SU-DHL-6 (cell line): ENCODE data around the gene ABHD16A.

ENCODE experiments used
- H2AFZ ChIP-seq: fragments of 200-600 bp; sonication (generic); 2 replicates; pipeline ENCODE4 v1.6.1; 2014; ENCODE audit warnings: low read depth, mild to moderate bottlenecking, moderate library complexity, mixed read lengths, antibody characterized with exemption, low read length; ENCODE audit not compliant: severe bottlenecking
- H3F3A ChIP-seq: fragments of 200-600 bp; shearing (Covaris generic); 2 replicates; pipeline ENCODE4 v1.6.0; 2016; ENCODE audit warnings: antibody characterized with exemption, mild to moderate bottlenecking; ENCODE audit not compliant: insufficient read depth
- H3K27ac ChIP-seq: fragments of 200-600 bp; sonication (generic); 2 replicates; pipeline ENCODE4 v1.5.1; 2016; ENCODE audit warnings: low read depth, mild to moderate bottlenecking, low read length, moderate library complexity, mixed read lengths
- H3K27me3 ChIP-seq: fragments of 200-600 bp; sonication (generic), shearing (Covaris generic); 2 replicates; pipeline ENCODE4 v1.6.0; 2014; ENCODE audit warnings: mild to moderate bottlenecking, low read length
- H3K36me3 ChIP-seq: fragments of 200-600 bp; sonication (generic); 2 replicates; pipeline ENCODE4 v1.6.1; 2014; ENCODE audit warnings: mild to moderate bottlenecking, low read length, mixed read lengths
- H3K4me2 ChIP-seq: fragments of 300-600, 200-600 bp; shearing (Covaris generic), sonication (generic); 2 replicates; pipeline ENCODE4 v1.6.0; 2014; ENCODE audit warnings: low read length, low read depth, mild to moderate bottlenecking; ENCODE audit not compliant: poor library complexity, severe bottlenecking
- H3K4me3 ChIP-seq: fragments of 200-600 bp; sonication (generic); 2 replicates; pipeline ENCODE4 v1.5.1; 2014; ENCODE audit warnings: antibody characterized with exemption, low read length, mild to moderate bottlenecking, mixed read lengths; ENCODE audit not compliant: insufficient read depth, poor library complexity, severe bottlenecking
- H3K79me2 ChIP-seq: fragments of 200-600 bp; sonication (generic); 2 replicates; pipeline ENCODE4 v1.6.1; 2014; ENCODE audit warnings: mild to moderate bottlenecking, low read length, moderate library complexity; ENCODE audit not compliant: insufficient read depth
- H3K9ac ChIP-seq: fragments of 200-600 bp; sonication (generic); 2 replicates; pipeline ENCODE4 v1.7.0; 2014; ENCODE audit warnings: mild to moderate bottlenecking, low read length
- H3K9me2 ChIP-seq: fragments of 200-600 bp; sonication (generic); replicated peaks from 2 replicates; pipeline ENCODE4 v1.6.1; 2014; ENCODE audit warnings: low read length; ENCODE audit not compliant: insufficient read depth
- H3K9me3 ChIP-seq: fragments of 200-600 bp; sonication (generic); 2 replicates; pipeline ENCODE4 v1.6.1; 2014; ENCODE audit warnings: low read length, mixed read lengths; ENCODE audit not compliant: insufficient read depth
- H4K20me1 ChIP-seq: fragments of 200-600 bp; sonication (generic); 2 replicates; pipeline ENCODE4 v1.6.1; 2014; ENCODE audit warnings: low read depth, mild to moderate bottlenecking, antibody characterized with exemption, low read length, moderate library complexity, mixed read lengths
- CTCF ChIP-seq: fragments of 200-600 bp; sonication (generic); IDR thresholded peaks from one replicate; pipeline ENCODE4 v1.5.1; 2017; ENCODE audit warnings: antibody characterized with exemption, mild to moderate bottlenecking, low read length, moderate library complexity; ENCODE audit not compliant: insufficient read depth, poor library complexity, severe bottlenecking
- EZH2phosphoT487 ChIP-seq: fragments of 200-600 bp; sonication (generic), shearing (Covaris generic); conservative IDR thresholded peaks from 2 replicates; pipeline ENCODE4 v1.6.1; 2018; ENCODE audit warnings: mild to moderate bottlenecking, antibody characterized with exemption, low read length, moderate library complexity, mixed read lengths

Gene ABHD16A

GRCh38 chr6:31749301-31750036 lies 46.3 kb upstream of the ABHD16A start:
- H3K9me3 ChIP-seq, result no peaks in the 10 kb centered on the region
- no peak overlapping the region for H2AFZ ChIP-seq
- no peaks in the 10 kb centered on the region for H3K27me3 ChIP-seq
- no peak overlapping the region for H3K27ac ChIP-seq
- H3K4me3 ChIP-seq, result no peak overlapping the region
- peaks cover 3% of the 10 kb centered on the region; the same call in 1 of the 2 replicates for H3K36me3 ChIP-seq
- H3K9me2 ChIP-seq, result no peaks in the 10 kb centered on the region
- H3K4me2 ChIP-seq, result no peak overlapping the region
- 0 out of 2 replicates have a peak, but pooled peaks cover 16% of the 10 kb centered on the region for H3F3A ChIP-seq
- TF ChIP-seq CTCF, result no peak
- no peak for TF ChIP-seq EZH2phosphoT487
- H3K79me2 ChIP-seq, result no peaks in the 10 kb centered on the region
- no peak overlapping the region for H3K9ac ChIP-seq
- H4K20me1 ChIP-seq, result no peaks in the 10 kb centered on the region

GRCh38 chr6:31744422-31744821 lies 41.3 kb upstream of the ABHD16A start:
- H3K27me3 ChIP-seq, result no peaks in the 10 kb centered on the region
- peaks cover 28% of the 10 kb centered on the region for H3F3A ChIP-seq
- H3K4me2 ChIP-seq, result no peak overlapping the region
- H3K9me3 ChIP-seq, result no peaks in the 10 kb centered on the region
- no peak overlapping the region for H2AFZ ChIP-seq
- H3K27ac ChIP-seq, result no peak overlapping the region
- peaks cover 20% of the 10 kb centered on the region for H3K36me3 ChIP-seq
- no peaks in the 10 kb centered on the region for H3K9me2 ChIP-seq
- H3K4me3 ChIP-seq, result no peak overlapping the region
- H4K20me1 ChIP-seq, result no peaks in the 10 kb centered on the region
- peaks cover 11% of the 10 kb centered on the region; the same call in 1 of the 2 replicates for H3K79me2 ChIP-seq
- no peak overlapping the region for H3K9ac ChIP-seq
- TF ChIP-seq EZH2phosphoT487 (no peak), CTCF (no peak)

DNA sequence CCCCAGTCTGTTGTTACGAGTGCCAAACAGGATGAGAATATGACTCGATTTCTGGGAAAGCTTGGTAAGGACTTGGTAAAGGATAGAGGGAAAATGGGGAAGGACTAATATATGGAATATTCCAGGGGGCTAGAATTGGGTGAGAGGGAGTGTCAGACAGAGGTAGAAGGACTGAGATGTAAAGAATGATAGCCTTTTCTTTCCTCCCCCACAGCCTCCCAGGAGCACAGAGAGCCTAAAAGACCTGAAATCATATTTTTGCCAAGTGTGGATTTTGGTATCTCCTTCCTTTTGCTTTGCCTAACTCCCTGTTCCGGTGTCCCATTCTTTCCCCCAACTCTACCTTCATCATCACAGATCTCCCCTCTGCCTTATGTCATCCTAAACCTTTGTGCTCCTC lies 39.8 kb upstream of the ABHD16A start:
- H3K36me3 ChIP-seq, result peaks cover 18% of the 10 kb centered on the region
- H2AFZ ChIP-seq, result no peak overlapping the region
- H3K79me2 ChIP-seq, result peaks cover 11% of the 10 kb centered on the region; the same call in 1 of the 2 replicates
- no peak overlapping the region for H3K27ac ChIP-seq
- no peak overlapping the region for H3K9ac ChIP-seq
- peaks cover 44% of the 10 kb centered on the region for H3F3A ChIP-seq
- TF ChIP-seq CTCF, result no peak
- TF ChIP-seq EZH2phosphoT487, result no peak
- H3K4me2 ChIP-seq, result no peak overlapping the region
- no peak overlapping the region for H3K4me3 ChIP-seq
- H3K9me2 ChIP-seq, result no peaks in the 10 kb centered on the region
- no peaks in the 10 kb centered on the region for H3K27me3 ChIP-seq
- no peaks in the 10 kb centered on the region for H4K20me1 ChIP-seq
- no peaks in the 10 kb centered on the region for H3K9me3 ChIP-seq
